ENCODE data around the gene PLVAP. TPM values are rescaled to one million over a fixed set of nuclear protein-coding genes. Genes with fewer than 3 reads are reported as not detected.

The PLVAP gene
- total and polyA plus RNA-seq, 9 of the 15 experiments (the other 6 are each of a cell fraction or from before 2014, with no cell fraction given), result 0.09 to 0.84 (median 0.51) TPM; not detected in 4

DNA sequence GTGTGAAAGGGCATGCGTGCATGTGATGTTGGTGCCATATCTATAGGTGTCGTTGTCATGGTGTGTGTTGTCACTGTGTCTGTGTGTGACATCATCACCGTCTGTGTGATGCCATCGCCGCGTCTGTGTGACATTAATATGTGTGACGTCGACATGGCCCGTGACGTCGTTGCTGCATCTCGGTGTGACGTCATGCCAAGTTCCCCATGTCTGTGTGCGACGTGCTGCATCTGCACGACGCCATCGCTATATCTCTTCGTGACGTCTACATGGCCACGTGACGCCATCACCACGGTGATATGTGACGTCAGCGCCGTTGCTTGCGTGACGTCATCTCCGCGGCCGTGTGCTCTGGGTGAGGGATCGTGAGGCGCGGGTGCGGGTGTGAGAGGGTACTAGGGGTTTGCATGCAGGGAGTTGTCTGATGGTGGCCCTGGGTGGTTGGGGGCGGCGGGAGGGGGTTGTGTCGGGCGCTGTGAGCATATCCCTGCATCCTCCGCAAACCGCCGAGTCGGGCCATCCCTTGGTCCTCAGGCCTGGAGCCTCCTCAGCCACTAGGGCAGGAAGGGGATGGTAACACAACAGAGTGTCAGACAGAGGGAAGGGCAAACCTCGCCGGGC, 25.2 kb downstream of the PLVAP start (continued):
- TF ChIP-seq, protein P1, sequence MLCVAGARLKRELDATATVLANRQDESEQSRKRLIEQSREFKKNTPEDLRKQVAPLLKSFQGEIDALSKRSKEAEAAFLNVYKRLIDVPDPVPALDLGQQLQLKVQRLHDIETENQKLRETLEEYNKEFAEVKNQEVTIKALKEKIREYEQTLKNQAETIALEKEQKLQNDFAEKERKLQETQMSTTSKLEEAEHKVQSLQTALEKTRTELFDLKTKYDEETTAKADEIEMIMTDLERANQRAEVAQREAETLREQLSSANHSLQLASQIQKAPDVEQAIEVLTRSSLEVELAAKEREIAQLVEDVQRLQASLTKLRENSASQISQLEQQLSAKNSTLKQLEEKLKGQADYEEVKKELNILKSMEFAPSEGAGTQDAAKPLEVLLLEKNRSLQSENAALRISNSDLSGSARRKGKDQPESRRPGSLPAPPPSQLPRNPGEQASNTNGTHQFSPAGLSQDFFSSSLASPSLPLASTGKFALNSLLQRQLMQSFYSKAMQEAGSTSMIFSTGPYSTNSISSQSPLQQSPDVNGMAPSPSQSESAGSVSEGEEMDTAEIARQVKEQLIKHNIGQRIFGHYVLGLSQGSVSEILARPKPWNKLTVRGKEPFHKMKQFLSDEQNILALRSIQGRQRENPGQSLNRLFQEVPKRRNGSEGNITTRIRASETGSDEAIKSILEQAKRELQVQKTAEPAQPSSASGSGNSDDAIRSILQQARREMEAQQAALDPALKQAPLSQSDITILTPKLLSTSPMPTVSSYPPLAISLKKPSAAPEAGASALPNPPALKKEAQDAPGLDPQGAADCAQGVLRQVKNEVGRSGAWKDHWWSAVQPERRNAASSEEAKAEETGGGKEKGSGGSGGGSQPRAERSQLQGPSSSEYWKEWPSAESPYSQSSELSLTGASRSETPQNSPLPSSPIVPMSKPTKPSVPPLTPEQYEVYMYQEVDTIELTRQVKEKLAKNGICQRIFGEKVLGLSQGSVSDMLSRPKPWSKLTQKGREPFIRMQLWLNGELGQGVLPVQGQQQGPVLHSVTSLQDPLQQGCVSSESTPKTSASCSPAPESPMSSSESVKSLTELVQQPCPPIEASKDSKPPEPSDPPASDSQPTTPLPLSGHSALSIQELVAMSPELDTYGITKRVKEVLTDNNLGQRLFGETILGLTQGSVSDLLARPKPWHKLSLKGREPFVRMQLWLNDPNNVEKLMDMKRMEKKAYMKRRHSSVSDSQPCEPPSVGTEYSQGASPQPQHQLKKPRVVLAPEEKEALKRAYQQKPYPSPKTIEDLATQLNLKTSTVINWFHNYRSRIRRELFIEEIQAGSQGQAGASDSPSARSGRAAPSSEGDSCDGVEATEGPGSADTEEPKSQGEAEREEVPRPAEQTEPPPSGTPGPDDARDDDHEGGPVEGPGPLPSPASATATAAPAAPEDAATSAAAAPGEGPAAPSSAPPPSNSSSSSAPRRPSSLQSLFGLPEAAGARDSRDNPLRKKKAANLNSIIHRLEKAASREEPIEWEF (CRISPR knock-in tag; IDR thresholded peaks at IDR 0.05), result no peak
- TF ChIP-seq, protein P2, sequence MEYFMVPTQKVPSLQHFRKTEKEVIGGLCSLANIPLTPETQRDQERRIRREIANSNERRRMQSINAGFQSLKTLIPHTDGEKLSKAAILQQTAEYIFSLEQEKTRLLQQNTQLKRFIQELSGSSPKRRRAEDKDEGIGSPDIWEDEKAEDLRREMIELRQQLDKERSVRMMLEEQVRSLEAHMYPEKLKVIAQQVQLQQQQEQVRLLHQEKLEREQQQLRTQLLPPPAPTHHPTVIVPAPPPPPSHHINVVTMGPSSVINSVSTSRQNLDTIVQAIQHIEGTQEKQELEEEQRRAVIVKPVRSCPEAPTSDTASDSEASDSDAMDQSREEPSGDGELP (CRISPR knock-in tag; IDR thresholded peaks at IDR 0.05; ENCODE audit: borderline replicate concordance), result no peak; the same call in 1 of the 2 replicates
- TF ChIP-seq, protein P3, sequence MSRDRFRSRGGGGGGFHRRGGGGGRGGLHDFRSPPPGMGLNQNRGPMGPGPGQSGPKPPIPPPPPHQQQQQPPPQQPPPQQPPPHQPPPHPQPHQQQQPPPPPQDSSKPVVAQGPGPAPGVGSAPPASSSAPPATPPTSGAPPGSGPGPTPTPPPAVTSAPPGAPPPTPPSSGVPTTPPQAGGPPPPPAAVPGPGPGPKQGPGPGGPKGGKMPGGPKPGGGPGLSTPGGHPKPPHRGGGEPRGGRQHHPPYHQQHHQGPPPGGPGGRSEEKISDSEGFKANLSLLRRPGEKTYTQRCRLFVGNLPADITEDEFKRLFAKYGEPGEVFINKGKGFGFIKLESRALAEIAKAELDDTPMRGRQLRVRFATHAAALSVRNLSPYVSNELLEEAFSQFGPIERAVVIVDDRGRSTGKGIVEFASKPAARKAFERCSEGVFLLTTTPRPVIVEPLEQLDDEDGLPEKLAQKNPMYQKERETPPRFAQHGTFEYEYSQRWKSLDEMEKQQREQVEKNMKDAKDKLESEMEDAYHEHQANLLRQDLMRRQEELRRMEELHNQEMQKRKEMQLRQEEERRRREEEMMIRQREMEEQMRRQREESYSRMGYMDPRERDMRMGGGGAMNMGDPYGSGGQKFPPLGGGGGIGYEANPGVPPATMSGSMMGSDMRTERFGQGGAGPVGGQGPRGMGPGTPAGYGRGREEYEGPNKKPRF (IDR thresholded peaks at IDR 0.05; ENCODE audit: low read depth, low read length), result no peak
- TF ChIP-seq, protein P4, sequence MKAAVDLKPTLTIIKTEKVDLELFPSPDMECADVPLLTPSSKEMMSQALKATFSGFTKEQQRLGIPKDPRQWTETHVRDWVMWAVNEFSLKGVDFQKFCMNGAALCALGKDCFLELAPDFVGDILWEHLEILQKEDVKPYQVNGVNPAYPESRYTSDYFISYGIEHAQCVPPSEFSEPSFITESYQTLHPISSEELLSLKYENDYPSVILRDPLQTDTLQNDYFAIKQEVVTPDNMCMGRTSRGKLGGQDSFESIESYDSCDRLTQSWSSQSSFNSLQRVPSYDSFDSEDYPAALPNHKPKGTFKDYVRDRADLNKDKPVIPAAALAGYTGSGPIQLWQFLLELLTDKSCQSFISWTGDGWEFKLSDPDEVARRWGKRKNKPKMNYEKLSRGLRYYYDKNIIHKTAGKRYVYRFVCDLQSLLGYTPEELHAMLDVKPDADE (conservative IDR thresholded peaks at IDR 0.05; ENCODE audit: control insufficient read depth, low read depth, low read length), result no peak
- no peak for TF ChIP-seq ETS2 (tag; IDR thresholded peaks at IDR 0.05; ENCODE audit: borderline replicate concordance, poor library complexity, severe bottlenecking)
- 0 out of 2 replicates have a peak, but pooled peaks have one; percentile 36 for TF ChIP-seq CXXC5 (CRISPR knock-in tag; IDR thresholded peaks at IDR 0.05)
- TF ChIP-seq DACH1 (IDR thresholded peaks at IDR 0.05; ENCODE audit: partially characterized antibody), result no peak
- peak; percentile 100 for TF ChIP-seq MTA3 (IDR thresholded peaks at IDR 0.05; ENCODE audit: borderline replicate concordance)
- TF ChIP-seq ZNF586 (CRISPR knock-in tag; conservative IDR thresholded peaks at IDR 0.05), result no peak
- peak; percentile 50; the same call in 1 of the 2 replicates for TF ChIP-seq JUNB (CRISPR knock-in tag; conservative IDR thresholded peaks at IDR 0.05)
- TF ChIP-seq YBX1 (IDR thresholded peaks at IDR 0.05), result no peak
- TF ChIP-seq CTBP1 (IDR thresholded peaks at IDR 0.05; ENCODE audit: borderline replicate concordance), result peak; percentile 53; the same call in 1 of the 2 replicates
- TF ChIP-seq NR4A1 (CRISPR knock-in tag; IDR thresholded peaks at IDR 0.05), result no peak
- TF ChIP-seq NR4A1 (tag; IDR thresholded peaks at IDR 0.05), result no peak
- no peak for TF ChIP-seq ZNF583 (CRISPR knock-in tag; IDR thresholded peaks at IDR 0.05)
- TF ChIP-seq KLF6 (CRISPR knock-in tag; IDR thresholded peaks at IDR 0.05; ENCODE audit: borderline replicate concordance), result no peak
- peak; percentile 33; the same call in 1 of the 2 replicates for TF ChIP-seq NFIC (IDR thresholded peaks at IDR 0.05)

Measured in K562 (cell line).